Measurements from ENCODE around the gene ZNF267. TPM values are rescaled to one million over a fixed set of nuclear protein-coding genes. Genes with fewer than 3 reads are reported as not detected.
"Not testable (repeated sequence)": the region's sequence is repeated elsewhere in the genome, so short reads cannot be mapped to it uniquely, and the experiment has no call there.

Gene ZNF267
- total RNA-seq (2022) (25.5 and 25.8 TPM in 2 replicates), Bru-seq, nascent RNA (percentile 92 among the genes with signal in this experiment), BruChase-seq, experiment 1, labeled RNA remaining after a 2-hour chase (percentile 81 among the genes with signal in this experiment), BruChase-seq, experiment 2, labeled RNA remaining after a 6-hour chase (percentile 70 among the genes with signal in this experiment)
- long read RNA-seq, full-length matches to known transcripts: 40 of 44 reads
- long read RNA-seq, partial matches to known transcripts: 1 of 44 reads
- long read RNA-seq, other reads (novel, unspliced or antisense): 3 of 44 reads

DNA sequence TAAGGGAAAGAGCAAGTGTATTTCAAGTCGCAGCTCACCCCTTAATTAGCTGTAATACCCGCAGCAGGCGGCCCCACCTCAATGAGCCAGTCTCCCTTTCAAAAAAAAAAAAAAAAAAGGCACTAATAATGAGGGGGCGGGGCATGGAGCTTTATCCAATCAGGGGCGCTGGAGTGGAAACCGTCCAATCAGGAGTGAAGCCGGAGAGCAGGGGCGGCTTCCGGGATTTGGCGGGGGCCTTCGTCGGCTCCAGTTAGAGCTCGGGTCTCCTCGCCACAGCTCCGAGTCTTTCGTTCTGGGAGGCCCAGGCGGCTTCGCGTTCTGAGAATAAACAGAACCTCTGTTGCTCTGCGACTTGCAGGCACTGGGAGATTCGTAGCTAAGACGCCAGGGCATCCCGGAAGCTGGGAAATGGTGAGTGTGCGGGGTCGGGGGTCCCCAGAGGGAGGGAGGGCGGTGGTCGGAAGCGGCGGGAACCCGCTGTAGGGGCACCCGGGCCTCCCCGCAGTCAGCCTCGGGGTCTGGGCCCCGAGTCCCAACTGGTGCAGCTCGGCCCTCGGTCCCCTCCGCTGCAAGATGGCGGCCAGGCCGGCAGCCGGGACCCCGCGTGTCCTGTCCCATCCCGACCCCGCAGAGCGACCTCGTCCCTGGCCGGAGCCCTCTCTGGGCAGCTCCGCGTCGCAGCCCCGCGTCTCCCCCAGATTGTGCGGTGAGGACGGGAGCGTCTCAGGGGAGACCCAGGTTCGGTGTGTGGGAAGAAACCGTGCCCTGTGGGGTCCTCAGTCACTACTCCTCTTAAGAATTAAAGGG, at the start of gene ZNF267:
Gene ZNF267, plus strand, starts transcription at position 252 of the 810 bp plus-strand sequence. Its CDS starts 160 bp downstream, at position 412.
- intact Hi-C loops (cut with micrococcal nuclease; ENCODE audit: unreplicated experiment): loop anchor here (1.0 to 10.0 kb wide), 3 partner anchors 14 to 419 kb away; partner anchors contain the start of gene ARMC5
- POLR2A ChIA-PET: interaction anchor here (0.6 to 1.5 kb wide), 9 partner anchors 20 to 1156 kb away, joined by 3 to 16 read pairs (median 4); partner anchors contain the start of genes ARMC5, RUSF1, STX4 and ZNF646
- peaks cover 24% of the 10 kb centered on the region for H3K4me1 ChIP-seq

GRCh38 chr16:31833047-31833446, 40.6 kb upstream of the ZNF267 start:
- no TSS peak for BruUV-seq (replicated peaks)
- Mint-ChIP-seq H3K36me3 (ENCODE audit: insufficient read depth, unreplicated experiment) (no peaks in the 10 kb centered on the region), H3K4me3 (ENCODE audit: unreplicated experiment) (no peak overlapping the region), H3K4me1 (ENCODE audit: low read depth, unreplicated experiment) (no peaks in the 10 kb centered on the region), H3K9me3 (ENCODE audit: unreplicated experiment) (peaks cover 11% of the 10 kb centered on the region), H3K27ac (ENCODE audit: unreplicated experiment) (no peak overlapping the region), H3K27me3 (ENCODE audit: insufficient read depth, unreplicated experiment) (no peaks in the 10 kb centered on the region)
- POLR2A ChIA-PET: no interaction called here
- intact Hi-C loops (cut with micrococcal nuclease; ENCODE audit: unreplicated experiment): no loop called here
- H3K4me1 ChIP-seq: no peaks in the 10 kb centered on the region
- CTCF ChIA-PET: no interaction called here
- no peaks in the 10 kb centered on the region for H3K27me3 ChIP-seq (replicated peaks; ENCODE audit: control insufficient read depth, insufficient read depth, low read length)
- no peak for DNase-seq
- no peak overlapping the region for H3K4me3 ChIP-seq (ENCODE audit: low read depth, low read length)
- TF ChIP-seq, protein P1, sequence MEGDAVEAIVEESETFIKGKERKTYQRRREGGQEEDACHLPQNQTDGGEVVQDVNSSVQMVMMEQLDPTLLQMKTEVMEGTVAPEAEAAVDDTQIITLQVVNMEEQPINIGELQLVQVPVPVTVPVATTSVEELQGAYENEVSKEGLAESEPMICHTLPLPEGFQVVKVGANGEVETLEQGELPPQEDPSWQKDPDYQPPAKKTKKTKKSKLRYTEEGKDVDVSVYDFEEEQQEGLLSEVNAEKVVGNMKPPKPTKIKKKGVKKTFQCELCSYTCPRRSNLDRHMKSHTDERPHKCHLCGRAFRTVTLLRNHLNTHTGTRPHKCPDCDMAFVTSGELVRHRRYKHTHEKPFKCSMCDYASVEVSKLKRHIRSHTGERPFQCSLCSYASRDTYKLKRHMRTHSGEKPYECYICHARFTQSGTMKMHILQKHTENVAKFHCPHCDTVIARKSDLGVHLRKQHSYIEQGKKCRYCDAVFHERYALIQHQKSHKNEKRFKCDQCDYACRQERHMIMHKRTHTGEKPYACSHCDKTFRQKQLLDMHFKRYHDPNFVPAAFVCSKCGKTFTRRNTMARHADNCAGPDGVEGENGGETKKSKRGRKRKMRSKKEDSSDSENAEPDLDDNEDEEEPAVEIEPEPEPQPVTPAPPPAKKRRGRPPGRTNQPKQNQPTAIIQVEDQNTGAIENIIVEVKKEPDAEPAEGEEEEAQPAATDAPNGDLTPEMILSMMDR (IDR thresholded peaks at IDR 0.05; ENCODE audit: insufficient read depth in 1 of 2, low read depth in 1 of 2, low read length in 1 of 2, severe bottlenecking in 1 of 2, unreplicated experiment in 1 of 2): no peak
- no peaks in the 10 kb centered on the region for H3K9me3 ChIP-seq
- H3K36me3 ChIP-seq (ENCODE audit: control insufficient read depth, insufficient read depth, low read length): no peaks in the 10 kb centered on the region

More for the DNA sequence above, at the start of gene ZNF267:
- TF ChIP-seq, protein P1 (IDR thresholded peaks at IDR 0.05; ENCODE audit: insufficient read depth in 1 of 2, low read depth in 1 of 2, low read length in 1 of 2, severe bottlenecking in 1 of 2, unreplicated experiment in 1 of 2): no peak
- H3K36me3 Mint-ChIP-seq (ENCODE audit: insufficient read depth, unreplicated experiment): peaks cover 23% of the 10 kb centered on the region
- no peaks in the 10 kb centered on the region for H3K27me3 Mint-ChIP-seq (ENCODE audit: insufficient read depth, unreplicated experiment)
- H3K4me1 Mint-ChIP-seq (ENCODE audit: low read depth, unreplicated experiment): peaks cover 12% of the 10 kb centered on the region
- peak; percentile 93 for DNase-seq
- no TSS peak for BruUV-seq (replicated peaks)
- Histone ChIP-seq H3K27me3 (replicated peaks; ENCODE audit: control insufficient read depth, insufficient read depth, low read length) (no peaks in the 10 kb centered on the region), H3K4me3 (ENCODE audit: low read depth, low read length) (peak within 1 kb of the TSS; percentile 93), H3K9me3 (no peaks in the 10 kb centered on the region), H3K36me3 (ENCODE audit: control insufficient read depth, insufficient read depth, low read length) (no peaks in the 10 kb centered on the region; the same call in 1 of the 2 replicates)
- CTCF ChIA-PET: interaction anchor here (0.6 to 1.0 kb wide), 2 partner anchors 397 to 506 kb away, joined by 3 to 6 read pairs; no protein-coding TSS in a partner anchor
- peak within 1 kb of the TSS; percentile 91 for H3K4me3 Mint-ChIP-seq (ENCODE audit: unreplicated experiment)
- H3K27ac Mint-ChIP-seq (ENCODE audit: unreplicated experiment): peak within 1 kb of the TSS; percentile 96
- H3K9me3 Mint-ChIP-seq (ENCODE audit: unreplicated experiment): no peaks in the 10 kb centered on the region

- H3K4me1 ChIP-seq, POLR2A ChIA-PET: not testable (repeated sequence)
- peaks cover 19% of the 10 kb centered on the region for H3K9me3 Mint-ChIP-seq (ENCODE audit: unreplicated experiment)
These were observed 37.2 kb upstream of the ZNF267 start for GRCh38 chr16:31836396-31836795.

More at GRCh38 chr16:31836396-31836795, 37.2 kb upstream of the ZNF267 start:
- H3K36me3 Mint-ChIP-seq (ENCODE audit: insufficient read depth, unreplicated experiment); H3K27me3 Mint-ChIP-seq (ENCODE audit: insufficient read depth, unreplicated experiment); H3K4me3 Mint-ChIP-seq (ENCODE audit: unreplicated experiment); H3K36me3 ChIP-seq (ENCODE audit: control insufficient read depth, insufficient read depth, low read length); H3K27ac Mint-ChIP-seq (ENCODE audit: unreplicated experiment); H3K4me3 ChIP-seq (ENCODE audit: low read depth, low read length); intact Hi-C loops (cut with micrococcal nuclease; ENCODE audit: unreplicated experiment); H3K4me1 Mint-ChIP-seq (ENCODE audit: low read depth, unreplicated experiment); BruUV-seq (replicated peaks); CTCF ChIA-PET; H3K9me3 ChIP-seq; H3K27me3 ChIP-seq (replicated peaks; ENCODE audit: control insufficient read depth, insufficient read depth, low read length); DNase-seq: not testable (repeated sequence)
